NB4 (cell line): ENCODE measurements around the gene CBX3.
"Not testable (repeated sequence)": the region's sequence is repeated elsewhere in the genome, so short reads cannot be mapped to it uniquely, and the experiment has no call there.

Source experiments
- DNase-seq: peaks from one replicate; pipeline ENCODE4 v3.0.0; 2010; ENCODE audit warnings: low read depth
- H3K4me3 ChIP-seq: one replicate; pipeline ENCODE4 v1.5.1; 2011; ENCODE audit warnings: mild to moderate bottlenecking, low read depth, low read length, moderate library complexity
- CTCF ChIP-seq: IDR thresholded peaks from one replicate; pipeline ENCODE4 v1.5.1; 2012; ENCODE audit warnings: low read depth, low read length
- MAX ChIP-seq: IDR thresholded peaks from 2 replicates; pipeline ENCODE4 v1.6.1; 2011; ENCODE audit warnings: low read depth, low read length
- MYC ChIP-seq: IDR thresholded peaks from 2 replicates; pipeline ENCODE4 v1.6.1; 2011; ENCODE audit warnings: low read depth, low read length
- POLR2A ChIP-seq: IDR thresholded peaks from 2 replicates; pipeline ENCODE4 v1.6.1; 2011; ENCODE audit warnings: mild to moderate bottlenecking; ENCODE audit not compliant: insufficient read length; ENCODE audit errors: extremely low read depth

The CBX3 gene

GRCh38 chr7:26192485-26193087 is 9.0 kb upstream of the CBX3 start:
- TF ChIP-seq MAX: no peak
- TF ChIP-seq MYC: no peak
- no peak for TF ChIP-seq CTCF
- TF ChIP-seq POLR2A: no peak
- DNase-seq: peak; percentile 57
- peak overlapping the region; percentile 39 for H3K4me3 ChIP-seq

GRCh38 chr7:26193432-26194207 is 7.9 kb upstream of the CBX3 start:
- TF ChIP-seq POLR2A (no peak), MAX (no peak), MYC (0 out of 2 replicates have a peak, but pooled peaks have one; percentile 8), CTCF (no peak)
- no peak for DNase-seq
- H3K4me3 ChIP-seq: peak overlapping the region; percentile 39

- not testable (repeated sequence) for DNase-seq
- H3K4me3 ChIP-seq: peak overlapping the region; percentile 88
Measured at GRCh38 chr7:26194764-26195163, 6.8 kb upstream of the CBX3 start.

- no peak for DNase-seq
- TF ChIP-seq CTCF (no peak), MYC (no peak), MAX (no peak), POLR2A (no peak)
- H3K4me3 ChIP-seq: peak overlapping the region; percentile 88
Measured at GRCh38 chr7:26195182-26195581, 6.4 kb upstream of the CBX3 start.

- no peak for TF ChIP-seq MYC
- no peak for TF ChIP-seq CTCF
- no peak for TF ChIP-seq POLR2A
- TF ChIP-seq MAX: no peak
- peak overlapping the region; percentile 88 for H3K4me3 ChIP-seq
- DNase-seq: no peak
Measured at GRCh38 chr7:26195867-26196657, 5.5 kb upstream of the CBX3 start.
